B cell (primary cell): ENCODE measurements around the gene FNDC7. TPM values are rescaled to one million over a fixed set of nuclear protein-coding genes. Genes with fewer than 3 reads are reported as not detected.

ENCODE experiments used
- ATAC-seq: fragments of 200-7000 bp; cut with Tn5 transposase; one replicate; pipeline ENCODE4 v1.10.0; 2021; ENCODE audit warnings: low read depth, mild to moderate bottlenecking, moderate number of reproducible peaks, moderate library complexity
- CTCF ChIA-PET: fragments of 350-600 bp; sonication (Branson Sonifier 250); formaldehyde crosslinking; loops from one replicate; lab custom pipeline; 2021; ENCODE audit warnings: antibody characterized with exemption, inconsistent platforms; lab: Charles Lee
- POLR2A ChIA-PET: fragments of 350-600 bp; sonication (Branson Sonifier 250); formaldehyde crosslinking; loops from one replicate; lab custom pipeline; 2021; ENCODE audit warnings: antibody characterized with exemption; lab: Charles Lee
- DNase-seq: peaks from one replicate; pipeline ENCODE4 v3.0.0; 2013
- H2AFZ ChIP-seq: 2 replicates; pipeline ENCODE4 v1.6.1; 2012; ENCODE audit warnings: mild to moderate bottlenecking, low read depth, low read length; ENCODE audit not compliant: insufficient read depth, poor library complexity, severe bottlenecking
- H3K27ac ChIP-seq, 2 donors: 1 replicate in 1 of 2; 2 replicates in 1 of 2; pipeline ENCODE4 v1.5.1; 2012 to 2013; ENCODE audit warnings: low read length in 2 of 2, mild to moderate bottlenecking in 2 of 2, moderate library complexity in 1 of 2
- H3K27me3 ChIP-seq, 4 experiments: fragments of 200-600 bp in 1 of 4; sonication (generic) in 1 of 4; replicated peaks in 1 of 4; 1 replicate in 2 of 4; 2 replicates in 2 of 4; pipeline versions ENCODE4 v1.6.1 to v1.7.0; 2013 to 2016; ENCODE audit warnings: low read length in 3 of 4, mild to moderate bottlenecking in 2 of 4, mixed read lengths in 1 of 4, moderate library complexity in 1 of 4; ENCODE audit not compliant: insufficient read depth in 4 of 4, control insufficient read depth in 3 of 4; ENCODE audit errors: control extremely low read depth in 1 of 4
- H3K36me3 ChIP-seq, 2 experiments: replicated peaks in 1 of 2; 1 replicate in 1 of 2; 2 replicates in 1 of 2; pipeline versions ENCODE4 v1.6.1 to v1.7.1; 2013; ENCODE audit warnings: low read length in 1 of 2; ENCODE audit not compliant: insufficient read depth in 2 of 2, control insufficient read depth in 1 of 2; ENCODE audit errors: control extremely low read depth in 1 of 2, extremely low read depth in 1 of 2
- H3K4me1 ChIP-seq, 2 donors: fragments of 200-600 bp in 1 of 2; sonication (generic) in 1 of 2; 1 replicate in 1 of 2; 2 replicates in 1 of 2; pipeline versions ENCODE4 v1.5.1 to v1.6.1; 2013 to 2017; ENCODE audit warnings: low read length in 2 of 2; ENCODE audit not compliant: control insufficient read depth in 2 of 2, insufficient read depth in 2 of 2
- H3K4me2 ChIP-seq: replicated peaks from 2 replicates; pipeline ENCODE3; 2012; ENCODE audit warnings: mild to moderate bottlenecking, low read depth, low read length; ENCODE audit not compliant: poor library complexity, severe bottlenecking
- H3K4me3 ChIP-seq, 5 experiments: fragments of 200-600 bp in 1 of 5; sonication (generic) in 1 of 5; 1 replicate in 3 of 5; 2 replicates in 2 of 5; pipeline versions ENCODE4 v1.5.1 to v1.7.0; 2011 to 2016; ENCODE audit warnings: low read length in 4 of 5, mild to moderate bottlenecking in 4 of 5, low read depth in 2 of 5, control low read depth in 1 of 5, moderate library complexity in 1 of 5; ENCODE audit not compliant: insufficient read depth in 1 of 5; ENCODE audit errors: control extremely low read depth in 1 of 5, extremely low read depth in 1 of 5
- H3K79me2 ChIP-seq: fragments of 200-600 bp; sonication (generic); one replicate; pipeline ENCODE4 v1.6.0; 2016; ENCODE audit warnings: low read length; ENCODE audit not compliant: control insufficient read depth, insufficient read depth
- H3K9ac ChIP-seq: fragments of 200-600 bp; sonication (generic); 2 replicates; pipeline ENCODE4 v1.6.1; 2017; ENCODE audit warnings: mild to moderate bottlenecking, low read length, moderate library complexity
- H3K9me3 ChIP-seq, 3 donors: one replicate each; pipeline versions ENCODE4 v1.6.1 to v1.7.1; 2013; ENCODE audit warnings: low read length in 2 of 3; ENCODE audit not compliant: control insufficient read depth in 2 of 3, insufficient read depth in 1 of 3; ENCODE audit errors: control extremely low read depth in 1 of 3
- H4K20me1 ChIP-seq: 2 replicates; pipeline ENCODE4 v1.6.0; 2012; ENCODE audit warnings: mild to moderate bottlenecking, low read length; ENCODE audit not compliant: insufficient read depth, control insufficient read depth, poor library complexity, severe bottlenecking
- H3K27ac Mint-ChIP-seq: one replicate; pipeline ENCODE4 v1.8.0; 2021; ENCODE audit warnings: mixed read lengths
- H3K27me3 Mint-ChIP-seq: one replicate; pipeline ENCODE4 v1.8.0; 2021; ENCODE audit warnings: mixed read lengths
- H3K4me1 Mint-ChIP-seq: one replicate; pipeline ENCODE4 v1.8.0; 2021; ENCODE audit warnings: mixed read lengths
- H3K4me3 Mint-ChIP-seq: one replicate; pipeline ENCODE4 v1.8.0; 2021; ENCODE audit warnings: mixed read lengths
- H3K9me3 Mint-ChIP-seq: one replicate; pipeline ENCODE4 v1.8.0; 2022; ENCODE audit warnings: mixed read lengths; ENCODE audit not compliant: insufficient read depth
- CTCF ChIP-seq: fragments of 200-600 bp; IDR thresholded peaks from one replicate; pipeline ENCODE4 v1.8.0; 2022; ENCODE audit warnings: antibody characterized with exemption, mild to moderate bottlenecking
- EZH2 ChIP-seq: IDR thresholded peaks from 2 replicates; pipeline ENCODE4 v1.6.1; 2012; ENCODE audit warnings: borderline replicate concordance, low read depth, mild to moderate bottlenecking, moderate library complexity, low read length; ENCODE audit not compliant: insufficient read depth, poor library complexity, severe bottlenecking
- WGBS: methylation state at CpG from one replicate; pipeline ENCODE4 v1.1.5; 2013; ENCODE audit warnings: missing lambda C conversion rate; ENCODE audit not compliant: insufficient coverage; 5-methylcytosine and 5-hydroxymethylcytosine counted together
- intact Hi-C: fragments of 100-400 bp; cut with micrococcal nuclease; formaldehyde crosslinking; loops from one replicate; pipeline ENCODE4 v1.10.0; 2022
- polyA plus RNA-seq: library from polyadenylated mRNA; depleted of rRNA; stranded (reverse); fragments of >200 nt; gene quantifications from 2 replicates; pipeline ENCODE4 v1.2.3, GENCODE V29; 2012
- total RNA-seq, 2 donors: library from RNA; stranded (reverse); fragments of 120-200 nt in 1 of 2; gene quantifications; 1 replicate in 1 of 2; 2 replicates in 1 of 2; pipeline versions ENCODE4 v1.2.3 to v1.2.4, GENCODE V29; 2013 to 2022

FNDC7 gene
- total and polyA plus RNA-seq, 2 donors (not counting 1 experiment from before 2014, with no cell fraction given), result 0.17 TPM; not detected in 1

- Histone ChIP-seq H2AFZ (no peak overlapping the region), H3K79me2 (peaks cover 59% of the 10 kb centered on the region), H3K4me3 (no peak overlapping the region), H3K9ac (no peak overlapping the region), H3K9me3 (no peaks in the 10 kb centered on the region), H3K4me2 (peak overlapping the region; percentile 92), H3K27me3 (no peaks in the 10 kb centered on the region), H4K20me1 (peaks cover 39% of the 10 kb centered on the region), H3K27ac (peak overlapping the region in 1 of 2 donors; percentile 67), H3K36me3 (peaks cover 11 to 52% of the 10 kb centered on the region in 2 experiments), H3K4me1 (peaks cover 21 to 35% of the 10 kb centered on the region in 2 donors)
- ChIA-PET POLR2A (no interaction called here), CTCF (no interaction called here)
- intact Hi-C loops, result no loop called here
- no peak for TF ChIP-seq EZH2
- TF ChIP-seq CTCF, result no peak
- Mint-ChIP-seq H3K4me1 (peaks cover 51% of the 10 kb centered on the region), H3K9me3 (no peaks in the 10 kb centered on the region), H3K27ac (no peak overlapping the region), H3K27me3 (no peaks in the 10 kb centered on the region), H3K4me3 (no peak overlapping the region)
- DNase-seq (no peak), ATAC-seq (no peak)
- WGBS, result 40% methylated on average over 1 of the region's 5 CpGs
Observed at GRCh38 chr1:108695535-108695934, 17.2 kb upstream of the FNDC7 start.

- no peak overlapping the region for H3K4me3 Mint-ChIP-seq
- intact Hi-C loops, result no loop called here
- Histone ChIP-seq H3K27ac (no peak overlapping the region), H4K20me1 (peaks cover 22% of the 10 kb centered on the region), H3K9ac (no peak overlapping the region), H3K27me3 (no peaks in the 10 kb centered on the region), H3K4me3 (no peak overlapping the region), H3K36me3 (peaks cover 11 to 62% of the 10 kb centered on the region in 2 experiments), H3K79me2 (peaks cover 26% of the 10 kb centered on the region), H3K9me3 (no peaks in the 10 kb centered on the region), H2AFZ (no peak overlapping the region), H3K4me2 (no peak overlapping the region), H3K4me1 (peaks cover 3 to 14% of the 10 kb centered on the region in 2 donors)
- ATAC-seq (no peak), DNase-seq (no peak)
- no peaks in the 10 kb centered on the region for H3K27me3 Mint-ChIP-seq
- 93% methylated on average over 16 of the region's 22 CpGs for WGBS
- peaks cover 24% of the 10 kb centered on the region for H3K4me1 Mint-ChIP-seq
- ChIA-PET CTCF (no interaction called here), POLR2A (no interaction called here)
- no peaks in the 10 kb centered on the region for H3K9me3 Mint-ChIP-seq
- H3K27ac Mint-ChIP-seq, result no peak overlapping the region
- TF ChIP-seq CTCF, result peak; percentile 16
- TF ChIP-seq EZH2, result no peak
Observed at GRCh38 chr1:108699375-108700332, 13.1 kb upstream of the FNDC7 start.
